HG03108 (cell line): ENCODE data around the gene ZFP1.

Experiments
- ATAC-seq: cut with Tn5 transposase; IDR thresholded peaks from one replicate; pipeline ENCODE4 v1.9.1; 2021; ENCODE audit warnings: moderate library complexity; ENCODE audit not compliant: unreplicated experiment

ZFP1 gene

GRCh38 chr16:75147968-75148310, 385 bp upstream of the ZFP1 start:
- ATAC-seq = no peak

GRCh38 chr16:75151798-75152197, 3.5 kb downstream of the ZFP1 start:
- no peak for ATAC-seq

GRCh38 chr16:75152635-75153034, 4.3 kb downstream of the ZFP1 start:
- ATAC-seq = no peak

DNA sequence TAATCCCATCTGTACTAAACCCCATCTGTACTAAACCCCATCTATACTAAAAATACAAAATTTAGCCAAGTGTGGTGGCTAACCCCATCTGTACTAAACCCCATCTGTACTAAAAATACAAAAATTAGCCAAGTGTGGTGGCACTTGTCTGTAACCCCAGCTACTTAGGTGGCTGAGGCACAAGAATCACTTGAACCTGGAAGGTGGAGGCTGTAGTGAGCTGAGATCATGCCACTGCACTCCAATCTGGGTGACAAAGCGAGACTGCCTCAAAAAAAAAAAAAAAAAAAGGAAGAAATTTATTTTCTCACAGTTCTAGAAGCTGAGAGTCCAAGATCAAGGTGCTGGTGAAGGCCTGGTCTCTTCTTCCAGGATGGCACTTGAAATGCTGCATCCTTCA, 12.1 kb downstream of the ZFP1 start:
- ATAC-seq = no peak

DNA sequence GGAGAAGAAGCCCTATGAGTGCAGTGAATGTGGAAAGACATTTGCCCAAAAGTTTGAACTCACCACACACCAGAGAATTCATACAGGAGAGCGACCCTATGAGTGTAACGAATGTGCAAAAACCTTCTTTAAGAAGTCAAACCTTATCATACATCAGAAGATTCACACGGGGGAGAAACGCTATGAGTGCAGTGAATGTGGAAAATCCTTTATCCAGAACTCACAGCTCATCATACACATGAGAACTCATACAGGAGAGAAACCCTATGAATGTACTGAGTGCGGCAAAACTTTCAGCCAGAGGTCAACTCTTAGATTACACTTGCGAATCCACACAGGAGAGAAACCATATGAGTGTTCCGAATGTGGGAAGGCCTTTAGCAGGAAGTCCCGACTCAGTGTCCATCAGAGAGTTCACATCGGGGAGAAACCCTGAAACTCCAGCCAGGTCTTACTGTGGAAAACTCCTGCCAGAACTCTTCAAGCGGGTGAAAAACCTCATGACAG, 21.6 kb downstream of the ZFP1 start:
- no peak for ATAC-seq

DNA sequence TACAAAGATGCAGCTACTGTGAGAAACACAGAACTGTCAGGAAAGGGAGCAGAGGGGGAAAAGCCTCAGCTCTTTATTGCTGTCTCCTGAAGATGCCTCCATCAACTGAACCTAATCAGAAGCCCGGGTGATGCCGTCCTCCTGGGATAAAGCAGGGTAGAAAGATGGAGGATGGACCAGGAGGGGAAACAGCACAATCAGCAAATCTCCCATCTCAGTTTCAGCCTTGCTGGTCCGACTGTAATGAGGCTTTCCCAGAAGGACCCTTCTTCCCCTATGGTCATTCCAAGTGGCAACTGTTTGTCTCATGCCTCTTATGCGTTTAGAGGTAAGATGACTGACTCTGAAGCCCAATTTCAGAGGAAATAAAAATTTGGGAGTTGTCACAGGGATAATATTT, 24.3 kb downstream of the ZFP1 start:
- no peak for ATAC-seq

GRCh38 chr16:75175074-75175473, 26.8 kb downstream of the ZFP1 start:
- no peak for ATAC-seq

GRCh38 chr16:75176926-75177325, 28.6 kb downstream of the ZFP1 start:
- ATAC-seq = no peak

- no peak for ATAC-seq
Observed at GRCh38 chr16:75179208-75179607, 30.9 kb downstream of the ZFP1 start.

GRCh38 chr16:75181630-75182029, 33.3 kb downstream of the ZFP1 start:
- ATAC-seq = no peak

GRCh38 chr16:75188832-75189477, 40.6 kb downstream of the ZFP1 start:
- no peak for ATAC-seq

- no peak for ATAC-seq
Observed at GRCh38 chr16:75189638-75190245, 41.4 kb downstream of the ZFP1 start.

DNA sequence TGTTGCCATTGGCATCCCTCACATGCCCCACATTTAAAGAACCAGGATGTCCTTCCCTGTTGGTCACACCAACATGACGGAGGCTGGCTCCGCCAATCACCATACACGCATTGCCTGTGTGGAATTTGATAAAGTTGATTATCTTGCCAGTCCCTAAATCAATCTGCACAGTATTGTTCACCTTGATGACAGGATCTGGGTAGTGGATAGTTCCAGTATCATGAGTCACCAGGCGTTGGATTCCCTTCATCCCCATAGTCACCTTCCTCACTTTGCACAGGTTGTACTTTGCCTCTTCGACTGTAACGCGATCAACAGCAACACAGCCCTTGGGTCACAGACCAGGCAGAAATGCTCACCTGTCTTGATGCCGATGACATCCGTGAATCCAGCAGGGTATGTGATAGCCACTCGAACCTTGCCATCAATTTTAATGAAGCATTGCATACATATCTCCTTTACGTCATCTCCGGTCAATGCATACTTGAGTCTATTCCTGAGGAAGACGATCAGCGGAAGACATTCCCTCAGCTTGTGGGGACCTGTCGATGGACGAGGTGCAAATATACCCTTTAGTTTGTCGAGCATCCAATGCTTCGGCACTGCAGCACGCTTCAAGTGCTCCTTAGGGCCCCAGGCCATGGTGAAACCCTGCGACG, 44.4 kb downstream of the ZFP1 start:
- ATAC-seq = no peak

DNA sequence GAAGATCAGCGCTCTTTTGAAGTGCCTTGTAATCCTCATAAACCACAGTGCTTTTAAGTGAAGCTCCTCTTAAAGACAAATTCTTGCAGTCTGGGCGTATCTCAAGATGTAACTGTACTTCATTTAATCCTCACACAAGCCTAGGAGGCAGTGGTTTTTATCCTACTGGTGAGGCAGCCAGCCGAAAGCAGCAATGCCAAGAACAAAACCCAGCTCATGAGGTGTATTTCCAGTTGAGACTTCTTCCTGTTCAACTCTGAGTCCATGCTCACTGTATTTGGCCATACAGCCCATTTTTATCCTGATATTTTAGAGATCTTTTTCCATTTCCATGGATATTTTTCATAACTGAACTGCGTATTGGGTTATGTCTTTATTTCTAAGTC, 44.9 kb downstream of the ZFP1 start:
- ATAC-seq = no peak

DNA sequence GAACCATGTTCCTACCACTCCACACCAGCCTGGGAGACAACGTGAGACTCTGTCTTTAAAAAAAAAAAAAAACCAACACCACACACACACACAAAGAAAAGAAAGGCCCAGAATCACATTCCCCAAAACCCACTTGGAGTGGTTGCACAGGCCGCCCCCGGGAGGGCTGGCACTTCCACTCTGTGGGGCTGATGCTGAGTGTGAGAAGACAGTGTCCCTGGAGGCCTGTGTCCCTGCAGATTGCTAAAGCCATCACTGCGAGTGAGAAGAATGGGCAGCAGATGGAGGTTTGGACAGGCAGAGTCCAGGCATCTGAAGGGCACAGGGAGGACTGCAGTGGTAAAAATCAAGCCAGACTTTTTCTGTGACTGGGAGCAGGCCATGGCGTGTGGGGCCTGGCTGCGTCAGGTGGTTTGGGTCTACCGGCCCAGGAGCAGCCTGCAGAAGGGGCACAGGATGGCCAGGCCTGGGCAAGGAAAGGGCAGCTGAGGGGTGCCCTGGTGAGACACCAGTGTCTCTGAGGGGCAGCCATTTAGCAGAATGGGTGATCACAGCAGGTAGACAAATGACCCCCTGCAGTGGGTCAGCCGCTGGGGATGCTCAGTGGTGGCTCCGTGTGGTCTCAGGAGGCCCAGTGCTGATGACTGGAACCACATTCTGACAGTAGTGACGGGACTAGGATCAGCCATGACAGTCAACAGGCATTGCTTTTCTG, 45.6 kb downstream of the ZFP1 start:
- ATAC-seq = no peak

DNA sequence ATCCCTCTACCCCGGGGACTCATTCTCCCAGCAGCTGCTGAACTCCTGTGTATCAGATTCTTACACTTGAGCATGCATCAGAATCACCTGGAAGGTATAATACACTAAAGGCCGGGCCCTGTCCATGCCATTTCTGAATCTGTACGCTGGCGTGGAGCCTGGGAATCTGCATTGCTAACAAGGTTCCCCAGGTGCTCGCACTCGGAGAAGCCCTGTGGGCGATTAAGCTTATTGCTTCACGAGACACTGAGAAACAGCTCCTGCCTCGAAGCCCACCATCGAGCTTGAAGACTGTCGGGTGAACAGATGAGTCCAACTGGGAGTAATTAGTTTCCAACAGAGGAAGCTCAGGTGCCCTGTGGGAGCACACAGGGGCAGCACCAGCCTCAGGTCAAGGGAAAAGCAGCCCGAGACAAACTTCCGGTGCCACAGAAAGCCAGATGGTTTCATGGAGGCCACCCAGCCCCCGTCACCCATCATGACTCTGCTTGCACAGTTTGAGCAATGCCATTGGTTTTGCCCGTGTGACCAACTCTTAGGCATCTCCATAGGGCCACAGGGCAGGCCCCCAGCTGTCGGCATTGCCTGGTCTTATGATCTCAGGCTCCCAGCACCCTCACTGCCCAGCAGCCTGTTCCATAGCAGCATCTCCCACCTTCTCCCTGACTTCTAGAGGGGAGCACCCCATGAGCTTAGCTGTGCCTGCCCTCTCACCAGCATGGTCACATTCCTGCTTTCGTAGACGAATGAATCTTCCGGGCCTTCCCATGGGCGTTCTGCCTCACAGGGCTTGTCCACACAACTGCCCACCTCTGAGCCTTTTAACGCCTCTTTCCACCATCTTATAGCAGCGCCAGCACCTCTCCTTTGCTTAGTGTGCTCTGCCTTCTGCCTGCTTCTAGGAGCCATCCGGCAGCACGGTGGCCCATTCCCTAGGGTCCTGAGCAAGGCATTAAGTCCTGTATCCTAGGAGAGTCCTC, 47.8 kb downstream of the ZFP1 start:
- no peak for ATAC-seq

GRCh38 chr16:75196836-75197235, 48.5 kb downstream of the ZFP1 start:
- ATAC-seq = no peak

GRCh38 chr16:75197522-75198134, 49.3 kb downstream of the ZFP1 start:
- no peak for ATAC-seq

DNA sequence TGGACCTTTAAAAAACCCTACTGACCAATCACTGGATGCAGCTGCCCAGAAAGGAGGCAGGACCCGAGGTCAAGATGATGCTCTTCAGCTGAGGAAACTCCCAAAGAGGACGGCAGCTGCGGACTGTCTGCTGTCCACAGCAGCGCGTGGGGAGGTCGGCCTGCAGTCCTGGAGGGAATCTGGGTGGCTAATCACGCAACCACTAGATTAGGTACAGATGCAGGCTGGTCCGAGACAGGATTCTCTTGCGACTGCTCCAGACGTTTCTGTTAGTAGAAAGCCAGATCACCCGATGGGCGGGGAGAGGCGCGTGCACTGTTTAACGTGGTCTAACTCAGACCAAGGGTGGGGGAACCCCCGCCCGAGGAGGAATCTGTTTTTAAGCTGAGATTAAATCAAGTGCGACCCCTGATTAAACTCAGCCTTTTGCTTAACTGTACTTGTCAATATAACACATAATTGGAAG, 49.8 kb downstream of the ZFP1 start:
- no peak for ATAC-seq

- ATAC-seq = no peak
Observed at GRCh38 chr16:75202069-75202590, 53.8 kb downstream of the ZFP1 start.
